Keratinocyte (primary cell): ENCODE results near the gene FAM78A.

Experiments used
- CTCF ChIP-seq, 3 experiments: IDR thresholded peaks in 1 of 3; conservative IDR thresholded peaks in 1 of 3; optimal IDR thresholded peaks in 1 of 3; 2 replicates in 2 of 3; 3 replicates in 1 of 3; pipeline versions ENCODE3 to v1.5.1; 2011; ENCODE audit warnings: low read length in 3 of 3, mild to moderate bottlenecking in 3 of 3, moderate library complexity in 2 of 3, control low read depth in 1 of 3, inconsistent platforms in 1 of 3; ENCODE audit not compliant: insufficient read depth in 2 of 3; ENCODE audit errors: extremely low read depth in 1 of 3
- EZH2 ChIP-seq: IDR thresholded peaks from one replicate; pipeline ENCODE4 v1.6.1; 2012; ENCODE audit warnings: inconsistent platforms, mild to moderate bottlenecking, low read length, moderate library complexity

- TF ChIP-seq CTCF (optimal IDR thresholded peaks at IDR 0.05 in 1 of 3, IDR thresholded peaks at IDR 0.05 in 1 of 3, conservative IDR thresholded peaks at IDR 0.05 in 1 of 3; ENCODE audit: extremely low read depth in 1 of 3, insufficient read depth in 2 of 3, low read length in 3 of 3), result no peak
- TF ChIP-seq EZH2, result no peak
Measured at GRCh38 chr9:131289301-131290035, 13.2 kb upstream of the FAM78A start, which contains the start of gene PLPP7.
